Mucosa of rectum (tissue), 2 donors: ENCODE measurements around the gene TGM4.

Source experiments
- H3K27ac ChIP-seq, 2 donors: one replicate each; pipeline ENCODE4 v1.7.0; 2013; ENCODE audit warnings: inconsistent platforms in 2 of 2, low read depth in 2 of 2, low read length in 2 of 2
- H3K27me3 ChIP-seq, 2 donors: one replicate each; pipeline ENCODE4 v1.7.0; 2013; ENCODE audit warnings: low read length in 2 of 2; ENCODE audit not compliant: control insufficient read depth in 2 of 2, insufficient read depth in 2 of 2
- H3K36me3 ChIP-seq, 2 donors: one replicate each; pipeline ENCODE4 v1.7.0; 2013; ENCODE audit warnings: low read length in 2 of 2; ENCODE audit not compliant: control insufficient read depth in 2 of 2, insufficient read depth in 2 of 2
- H3K4me1 ChIP-seq, 2 donors: one replicate each; pipeline ENCODE4 v1.7.0; 2013; ENCODE audit warnings: low read length in 2 of 2, mild to moderate bottlenecking in 1 of 2; ENCODE audit not compliant: control insufficient read depth in 2 of 2, insufficient read depth in 2 of 2
- H3K4me3 ChIP-seq, 2 donors: one replicate each; pipeline ENCODE4 v1.7.0; 2013; ENCODE audit warnings: low read length in 2 of 2
- H3K9ac ChIP-seq, 2 donors: one replicate each; pipeline ENCODE4 v1.7.0; 2013; ENCODE audit warnings: low read length in 2 of 2, low read depth in 1 of 2, mild to moderate bottlenecking in 1 of 2
- H3K9me3 ChIP-seq, 2 donors: one replicate each; pipeline ENCODE4 v1.7.0; 2013; ENCODE audit warnings: low read length in 2 of 2; ENCODE audit not compliant: control insufficient read depth in 2 of 2
- donor health status: healthy.
- donor health status: Normal muscosa, but diverticular disease.

The TGM4 gene

GRCh38 chr3:44893097-44893496 is 18.7 kb downstream of the TGM4 start:
- H3K4me3 ChIP-seq: no peak overlapping the region
- H3K27ac ChIP-seq: no peak overlapping the region
- no peaks in the 10 kb centered on the region for H3K9me3 ChIP-seq
- no peaks in the 10 kb centered on the region for H3K27me3 ChIP-seq
- no peaks in the 10 kb centered on the region for H3K36me3 ChIP-seq
- H3K9ac ChIP-seq: no peak overlapping the region
- no peaks in the 10 kb centered on the region for H3K4me1 ChIP-seq

DNA sequence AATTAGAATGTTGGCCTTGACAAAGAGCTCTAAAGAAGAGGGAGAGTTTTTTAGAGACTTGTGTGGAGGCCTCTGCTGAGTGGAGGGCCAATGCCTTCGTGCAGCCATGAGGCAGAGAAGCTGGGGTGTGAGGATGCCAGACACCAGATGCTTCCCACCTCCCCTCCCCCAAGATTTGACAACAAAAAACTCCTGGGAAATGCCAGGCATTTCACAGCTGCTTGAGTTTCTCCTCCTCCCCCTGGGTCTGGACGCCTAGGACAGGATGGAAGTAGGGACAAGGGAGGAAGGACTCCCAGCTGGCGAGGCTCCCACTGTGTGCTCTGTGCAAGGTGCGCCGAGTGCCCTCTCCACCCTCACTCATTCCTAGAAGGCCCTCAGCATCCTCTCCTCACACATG is 20.1 kb downstream of the TGM4 start:
- Histone ChIP-seq H3K9ac (no peak overlapping the region), H3K36me3 (no peaks in the 10 kb centered on the region), H3K4me1 (no peaks in the 10 kb centered on the region), H3K27me3 (peaks cover 0 to 2% of the 10 kb centered on the region in 2 donors), H3K27ac (no peak overlapping the region), H3K4me3 (no peak overlapping the region), H3K9me3 (no peaks in the 10 kb centered on the region)

GRCh38 chr3:44896440-44896839 is 22.0 kb downstream of the TGM4 start:
- Histone ChIP-seq H3K27ac (no peak overlapping the region), H3K4me1 (no peaks in the 10 kb centered on the region), H3K36me3 (no peaks in the 10 kb centered on the region), H3K4me3 (no peak overlapping the region), H3K9me3 (no peaks in the 10 kb centered on the region), H3K27me3 (peaks cover 0 to 4% of the 10 kb centered on the region in 2 donors), H3K9ac (no peak overlapping the region)

GRCh38 chr3:44899683-44900367 is 25.4 kb downstream of the TGM4 start:
- H3K4me3 ChIP-seq: no peak overlapping the region
- no peak overlapping the region for H3K9ac ChIP-seq
- no peaks in the 10 kb centered on the region for H3K4me1 ChIP-seq
- no peaks in the 10 kb centered on the region for H3K9me3 ChIP-seq
- H3K36me3 ChIP-seq: no peaks in the 10 kb centered on the region
- no peak overlapping the region for H3K27ac ChIP-seq
- peaks cover 0 to 4% of the 10 kb centered on the region in 2 donors for H3K27me3 ChIP-seq

DNA sequence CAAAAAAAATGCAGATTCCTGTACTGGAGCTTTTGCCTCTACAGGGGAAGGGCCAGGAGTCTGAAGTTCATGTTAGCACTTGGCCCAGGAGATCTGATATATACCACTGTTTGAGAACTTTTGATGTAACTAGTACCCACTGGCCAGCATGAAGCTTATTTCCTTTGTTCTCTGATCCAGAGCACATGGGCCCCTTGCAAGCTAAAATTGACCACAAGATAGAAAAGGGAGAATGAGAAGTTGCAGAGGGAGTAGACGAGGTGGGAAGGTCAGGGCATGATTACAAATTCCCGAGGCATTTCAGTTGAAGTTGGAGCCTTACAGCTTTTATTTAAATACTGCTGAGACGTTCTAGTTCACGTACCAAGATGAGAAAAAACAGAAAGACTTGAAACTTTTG is 28.2 kb downstream of the TGM4 start:
- Histone ChIP-seq H3K4me1 (no peaks in the 10 kb centered on the region), H3K4me3 (no peak overlapping the region), H3K27ac (no peak overlapping the region), H3K9ac (no peak overlapping the region), H3K9me3 (no peaks in the 10 kb centered on the region), H3K36me3 (no peaks in the 10 kb centered on the region), H3K27me3 (peaks cover 0 to 4% of the 10 kb centered on the region in 2 donors)

DNA sequence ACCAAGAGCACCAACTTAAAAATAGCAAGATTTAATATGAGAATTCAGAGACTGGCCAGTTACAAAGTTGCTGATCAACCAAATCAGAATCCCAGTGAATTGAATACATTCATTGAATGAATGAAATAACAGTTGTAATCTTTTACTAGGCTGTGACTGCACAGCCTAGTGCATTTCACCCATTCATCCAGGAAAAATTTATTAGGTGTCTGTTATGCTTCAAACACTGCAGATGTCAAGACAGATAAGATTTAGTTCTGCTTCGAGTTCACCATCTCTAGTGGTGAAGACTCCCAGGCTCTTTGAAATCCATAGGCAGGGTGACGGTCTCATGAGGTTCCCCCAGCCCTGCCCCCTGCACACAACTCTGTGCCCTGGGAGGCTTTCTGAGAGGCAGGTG is 28.9 kb downstream of the TGM4 start:
- Histone ChIP-seq H3K9me3 (no peaks in the 10 kb centered on the region), H3K4me3 (no peak overlapping the region), H3K27me3 (peaks cover 0 to 4% of the 10 kb centered on the region in 2 donors)

GRCh38 chr3:44903751-44904150 is 29.3 kb downstream of the TGM4 start:
- Histone ChIP-seq H3K36me3 (no peaks in the 10 kb centered on the region), H3K4me3 (no peak overlapping the region), H3K9ac (no peak overlapping the region), H3K4me1 (no peaks in the 10 kb centered on the region), H3K27me3 (peaks cover 0 to 4% of the 10 kb centered on the region in 2 donors), H3K27ac (no peak overlapping the region), H3K9me3 (no peaks in the 10 kb centered on the region)

More for the DNA sequence above, 28.9 kb downstream of the TGM4 start:
- Histone ChIP-seq H3K27ac (no peak overlapping the region), H3K36me3 (no peaks in the 10 kb centered on the region), H3K9ac (no peak overlapping the region), H3K4me1 (no peaks in the 10 kb centered on the region)

GRCh38 chr3:44905446-44906157 is 31.2 kb downstream of the TGM4 start:
- Histone ChIP-seq H3K4me3 (no peak overlapping the region), H3K27me3 (no peaks in the 10 kb centered on the region)

GRCh38 chr3:44906997-44907396 is 32.6 kb downstream of the TGM4 start:
- Histone ChIP-seq H3K9ac (no peak overlapping the region), H3K36me3 (no peaks in the 10 kb centered on the region), H3K4me1 (no peaks in the 10 kb centered on the region)

More at GRCh38 chr3:44905446-44906157, 31.2 kb downstream of the TGM4 start:
- Histone ChIP-seq H3K9ac (no peak overlapping the region), H3K27ac (no peak overlapping the region), H3K9me3 (no peaks in the 10 kb centered on the region), H3K4me1 (no peaks in the 10 kb centered on the region), H3K36me3 (no peaks in the 10 kb centered on the region)

GRCh38 chr3:44907612-44908011 is 33.2 kb downstream of the TGM4 start:
- no peaks in the 10 kb centered on the region for H3K27me3 ChIP-seq
- no peak overlapping the region for H3K27ac ChIP-seq
- no peak overlapping the region for H3K9ac ChIP-seq
- H3K9me3 ChIP-seq: no peaks in the 10 kb centered on the region
- H3K4me3 ChIP-seq: no peak overlapping the region
- no peaks in the 10 kb centered on the region for H3K4me1 ChIP-seq
- H3K36me3 ChIP-seq: no peaks in the 10 kb centered on the region

More at GRCh38 chr3:44906997-44907396, 32.6 kb downstream of the TGM4 start:
- H3K9me3 ChIP-seq: no peaks in the 10 kb centered on the region
- no peak overlapping the region for H3K27ac ChIP-seq
- no peaks in the 10 kb centered on the region for H3K27me3 ChIP-seq
- no peak overlapping the region for H3K4me3 ChIP-seq
